ENCODE data around the gene MEN1. TPM values are rescaled to one million over a fixed set of nuclear protein-coding genes. Genes with fewer than 3 reads are reported as not detected.
"Not testable (repeated sequence)": the region's sequence is repeated elsewhere in the genome, so short reads cannot be mapped to it uniquely, and the experiment has no call there.

The MEN1 gene
- total RNA-seq, 2 experiments from 2014 or later, result 44.4 to 72.4 TPM

DNA sequence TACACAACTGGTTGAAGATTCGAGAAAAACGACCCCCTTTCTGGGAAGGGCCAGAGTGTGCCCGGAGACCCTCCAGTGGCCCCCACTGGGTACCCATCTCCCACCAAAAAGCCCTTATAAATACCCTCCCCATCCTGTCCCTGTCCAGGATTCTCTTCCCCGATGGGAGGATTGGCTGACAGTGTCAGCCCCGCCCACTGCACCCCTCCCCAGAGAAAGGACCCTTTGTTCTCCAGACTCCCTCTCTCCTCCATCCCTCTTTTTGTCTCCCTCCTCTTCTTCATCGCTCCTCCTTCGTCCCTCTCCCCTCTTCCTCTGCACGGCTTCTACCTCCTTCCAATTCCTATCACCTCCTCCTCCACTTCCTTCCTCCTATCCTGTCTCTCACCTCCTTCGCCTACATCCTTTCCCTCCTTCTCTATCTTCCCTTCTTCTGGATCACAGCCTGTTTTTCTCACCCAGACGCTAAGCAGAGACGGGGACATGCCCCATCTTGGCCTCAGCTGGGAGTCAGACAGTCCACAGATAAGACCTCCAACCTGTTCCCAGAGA lies 13.3 kb upstream of the MEN1 start:
- no peaks in the 10 kb centered on the region for H4K20me1 ChIP-seq (ENCODE audit: insufficient read depth, low read length)
- no TSS peak for BruUV-seq (replicated peaks)
- no peak overlapping the region for H3K4me3 ChIP-seq (ENCODE audit: low read depth, low read length, poor library complexity, severe bottlenecking)
- no peak overlapping the region for H3K27ac ChIP-seq (ENCODE audit: low read depth, low read length, poor library complexity, severe bottlenecking)
- H3K36me3 ChIP-seq (ENCODE audit: insufficient read depth, low read length), result no peaks in the 10 kb centered on the region
- H3K4me2 ChIP-seq (ENCODE audit: low read length), result no peak overlapping the region
- H2AFZ ChIP-seq (ENCODE audit: low read length), result no peak overlapping the region
- H3K4me1 ChIP-seq (ENCODE audit: insufficient read depth, low read length, poor library complexity, severe bottlenecking), result no peaks in the 10 kb centered on the region
- no peaks in the 10 kb centered on the region for H3K79me2 ChIP-seq (ENCODE audit: insufficient read depth, low read depth, low read length)
- CTCF ChIA-PET (ENCODE audit: unreplicated experiment), result interaction anchor here (0.6 kb wide), 1 partner anchor 41 kb away, joined by 3 read pairs; no protein-coding TSS in a partner anchor
- intact Hi-C loops (cut with micrococcal nuclease; ENCODE audit: unreplicated experiment), result no loop called here
- TF ChIP-seq, protein P1, sequence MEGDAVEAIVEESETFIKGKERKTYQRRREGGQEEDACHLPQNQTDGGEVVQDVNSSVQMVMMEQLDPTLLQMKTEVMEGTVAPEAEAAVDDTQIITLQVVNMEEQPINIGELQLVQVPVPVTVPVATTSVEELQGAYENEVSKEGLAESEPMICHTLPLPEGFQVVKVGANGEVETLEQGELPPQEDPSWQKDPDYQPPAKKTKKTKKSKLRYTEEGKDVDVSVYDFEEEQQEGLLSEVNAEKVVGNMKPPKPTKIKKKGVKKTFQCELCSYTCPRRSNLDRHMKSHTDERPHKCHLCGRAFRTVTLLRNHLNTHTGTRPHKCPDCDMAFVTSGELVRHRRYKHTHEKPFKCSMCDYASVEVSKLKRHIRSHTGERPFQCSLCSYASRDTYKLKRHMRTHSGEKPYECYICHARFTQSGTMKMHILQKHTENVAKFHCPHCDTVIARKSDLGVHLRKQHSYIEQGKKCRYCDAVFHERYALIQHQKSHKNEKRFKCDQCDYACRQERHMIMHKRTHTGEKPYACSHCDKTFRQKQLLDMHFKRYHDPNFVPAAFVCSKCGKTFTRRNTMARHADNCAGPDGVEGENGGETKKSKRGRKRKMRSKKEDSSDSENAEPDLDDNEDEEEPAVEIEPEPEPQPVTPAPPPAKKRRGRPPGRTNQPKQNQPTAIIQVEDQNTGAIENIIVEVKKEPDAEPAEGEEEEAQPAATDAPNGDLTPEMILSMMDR (conservative IDR thresholded peaks at IDR 0.05; ENCODE audit: low read length), result no peak
- no peak for TF ChIP-seq EZH2phosphoT487 (IDR thresholded peaks at IDR 0.05; ENCODE audit: borderline replicate concordance, low read depth, low read length)
- no peaks in the 10 kb centered on the region for H3K9me3 ChIP-seq (ENCODE audit: low read length)
- no peak for DNase-seq (ENCODE audit: low spot score)
- POLR2A ChIA-PET, result no interaction called here
- no peaks in the 10 kb centered on the region for H3K9me2 ChIP-seq (ENCODE audit: insufficient read depth, low read length)

DNA sequence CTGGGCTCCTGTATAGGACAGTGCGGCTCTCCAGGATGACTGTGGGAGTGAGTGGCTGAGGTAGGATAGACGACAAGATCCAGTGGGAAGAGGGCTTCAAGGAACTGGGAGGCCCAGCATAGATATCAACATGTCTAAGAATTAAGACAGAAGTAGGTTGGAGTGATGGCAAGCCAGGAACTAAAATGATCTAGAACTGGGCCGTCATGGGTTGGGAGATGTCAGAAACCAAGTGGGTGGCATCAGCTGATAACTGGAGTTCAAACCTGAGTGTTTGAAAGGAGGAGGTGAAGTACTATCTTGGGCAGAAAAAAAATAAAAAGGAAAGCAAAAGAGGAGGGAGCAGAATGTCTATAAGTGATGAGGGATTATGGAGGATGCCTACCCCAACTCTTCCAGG lies 7.1 kb upstream of the MEN1 start:
- H3K9me2 ChIP-seq (ENCODE audit: insufficient read depth, low read length), result no peaks in the 10 kb centered on the region
- H3K4me1 ChIP-seq (ENCODE audit: insufficient read depth, low read length, poor library complexity, severe bottlenecking), result peaks cover 26% of the 10 kb centered on the region
- H3K4me2 ChIP-seq (ENCODE audit: low read length), result no peak overlapping the region
- intact Hi-C loops (cut with micrococcal nuclease; ENCODE audit: unreplicated experiment), result no loop called here
- no peaks in the 10 kb centered on the region for H3K79me2 ChIP-seq (ENCODE audit: insufficient read depth, low read depth, low read length)
- no peaks in the 10 kb centered on the region for H3K36me3 ChIP-seq (ENCODE audit: insufficient read depth, low read length)
- no peak overlapping the region for H3K27ac ChIP-seq (ENCODE audit: low read depth, low read length, poor library complexity, severe bottlenecking)
- no peak overlapping the region for H2AFZ ChIP-seq (ENCODE audit: low read length)
- BruUV-seq (replicated peaks), result no TSS peak
- no peak for TF ChIP-seq EZH2phosphoT487 (IDR thresholded peaks at IDR 0.05; ENCODE audit: borderline replicate concordance, low read depth, low read length)
- TF ChIP-seq, protein P1 (conservative IDR thresholded peaks at IDR 0.05; ENCODE audit: low read length), result no peak
- H4K20me1 ChIP-seq (ENCODE audit: insufficient read depth, low read length), result no peaks in the 10 kb centered on the region
- POLR2A ChIA-PET, result interaction anchor here (0.8 kb wide), 1 partner anchor 31 kb away, joined by 4 read pairs; no protein-coding TSS in a partner anchor
- CTCF ChIA-PET (ENCODE audit: unreplicated experiment), result no interaction called here
- H3K4me3 ChIP-seq (ENCODE audit: low read depth, low read length, poor library complexity, severe bottlenecking), result no peak overlapping the region
- no peaks in the 10 kb centered on the region for H3K9me3 ChIP-seq (ENCODE audit: low read length)
- DNase-seq (ENCODE audit: low spot score), result no peak

DNA sequence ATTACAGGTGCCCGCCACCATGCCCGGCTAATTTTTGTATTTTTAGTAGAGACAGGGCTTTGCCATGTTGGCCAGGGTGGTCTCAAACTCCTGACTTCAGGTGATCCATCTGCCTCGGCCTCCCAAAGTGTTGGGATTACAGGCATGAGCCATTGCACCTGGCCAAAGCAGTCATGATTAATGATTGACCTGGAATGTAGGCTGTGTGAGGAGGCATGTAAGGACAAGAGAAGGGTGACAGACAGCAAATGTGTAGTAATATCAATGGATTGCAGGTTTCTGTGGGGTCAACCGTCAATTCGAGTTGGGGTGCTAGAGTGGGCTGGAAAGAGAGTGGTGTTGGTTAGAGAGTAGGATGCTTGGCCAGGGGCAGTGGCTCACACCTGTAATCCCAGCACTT lies 5.1 kb upstream of the MEN1 start:
- H4K20me1 ChIP-seq (ENCODE audit: insufficient read depth, low read length); H3K79me2 ChIP-seq (ENCODE audit: insufficient read depth, low read depth, low read length); DNase-seq (ENCODE audit: low spot score); H3K4me3 ChIP-seq (ENCODE audit: low read depth, low read length, poor library complexity, severe bottlenecking); BruUV-seq (replicated peaks); H3K9me2 ChIP-seq (ENCODE audit: insufficient read depth, low read length); H3K9me3 ChIP-seq (ENCODE audit: low read length); CTCF ChIA-PET (ENCODE audit: unreplicated experiment); intact Hi-C loops (cut with micrococcal nuclease; ENCODE audit: unreplicated experiment); H3K36me3 ChIP-seq (ENCODE audit: insufficient read depth, low read length): not testable (repeated sequence)
- Histone ChIP-seq H3K4me2 (ENCODE audit: low read length) (peak overlapping the region; percentile 29; the same call in 1 of the 2 replicates), H3K27ac (ENCODE audit: low read depth, low read length, poor library complexity, severe bottlenecking) (peak overlapping the region; percentile 66), H3K4me1 (ENCODE audit: insufficient read depth, low read length, poor library complexity, severe bottlenecking) (peaks cover 32% of the 10 kb centered on the region), H2AFZ (ENCODE audit: low read length) (peak overlapping the region; percentile 30; the same call in 1 of the 2 replicates)
- POLR2A ChIA-PET, result interaction anchor here (0.7 to 0.9 kb wide), 3 partner anchors 7 to 388 kb away, joined by 3 to 5 read pairs (median 5); no protein-coding TSS in a partner anchor

All from OCI-LY7 (cell line).